HG03039 (cell line): ENCODE data around the gene CALML4.

Experiments
- ATAC-seq: cut with Tn5 transposase; IDR thresholded peaks from one replicate; pipeline ENCODE4 v1.9.1; 2021; ENCODE audit warnings: mild to moderate bottlenecking, moderate library complexity; ENCODE audit not compliant: unreplicated experiment

CALML4 gene

GRCh38 chr15:68151277-68151676 is 53.9 kb downstream of the CALML4 start:
- no peak for ATAC-seq

DNA sequence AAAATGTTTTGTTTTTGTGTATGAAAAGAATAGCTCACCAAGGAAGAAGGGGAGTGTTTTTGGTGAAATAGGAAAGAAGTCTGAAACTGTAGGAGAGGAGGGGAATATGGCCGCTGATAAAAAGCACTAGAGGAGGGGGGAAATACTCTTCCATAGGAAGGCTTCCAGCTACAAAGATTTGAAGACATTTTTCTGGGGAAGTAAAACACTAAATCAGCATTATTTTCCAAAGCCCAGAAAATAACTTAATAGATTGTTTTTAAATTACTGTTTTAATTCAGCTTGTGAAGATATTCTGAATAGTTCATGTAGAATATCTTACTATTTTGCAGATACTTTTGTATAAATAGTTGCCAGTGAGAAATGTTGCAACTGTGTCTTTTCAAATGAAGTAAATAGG is 54.9 kb downstream of the CALML4 start:
- no peak for ATAC-seq

DNA sequence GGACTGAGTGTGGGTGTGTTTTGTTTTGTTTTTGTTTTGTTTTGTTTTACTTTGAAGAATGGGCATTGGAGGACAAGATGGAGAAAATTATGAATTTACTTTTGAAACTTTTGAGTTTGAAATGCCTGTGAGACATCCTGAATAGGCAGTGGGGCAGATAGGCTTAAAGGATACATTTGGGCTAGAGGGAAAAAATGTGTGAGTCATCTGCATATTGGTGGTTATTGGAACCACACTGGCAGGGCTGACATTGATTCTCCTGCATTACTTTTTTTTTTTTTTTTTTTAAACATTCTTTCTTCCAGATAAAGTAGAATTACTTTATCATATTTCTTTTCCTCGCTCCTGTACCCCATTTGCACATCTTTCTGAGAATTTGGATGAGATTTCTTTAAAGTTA is 56.1 kb downstream of the CALML4 start:
- ATAC-seq = no peak

- no peak for ATAC-seq
These were observed 57.1 kb downstream of the CALML4 start for GRCh38 chr15:68148039-68148438.

DNA sequence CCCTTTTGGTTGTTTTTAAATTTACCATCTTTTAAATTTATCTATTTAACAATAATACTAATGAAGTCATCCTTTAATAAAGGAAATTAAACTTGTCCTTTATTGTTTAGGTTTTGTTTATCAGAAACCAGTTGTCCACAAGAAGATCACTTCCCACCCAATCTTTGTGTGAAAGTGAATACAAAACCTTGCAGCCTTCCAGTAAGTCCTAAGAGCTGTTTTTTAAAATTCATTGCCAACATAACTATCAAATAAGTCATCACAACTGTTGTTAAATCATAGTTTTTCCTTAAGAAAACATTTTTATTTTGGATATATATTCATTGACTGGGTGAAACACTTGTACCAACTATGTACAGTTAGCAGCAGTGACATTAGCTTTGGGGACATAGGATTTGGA is 59.4 kb downstream of the CALML4 start:
- ATAC-seq = no peak

- ATAC-seq = no peak
These were observed 61.3 kb downstream of the CALML4 start for GRCh38 chr15:68143785-68144184.

- ATAC-seq = no peak
These were observed 62.0 kb downstream of the CALML4 start for GRCh38 chr15:68143129-68143528.
